HG03432 (cell line): ENCODE data around the gene ZSCAN25.
"Not testable (repeated sequence)": the region's sequence is repeated elsewhere in the genome, so short reads cannot be mapped to it uniquely, and the experiment has no call there.

Source experiments
- ATAC-seq: cut with Tn5 transposase; IDR thresholded peaks from one replicate; pipeline ENCODE4 v1.9.1; 2021; ENCODE audit warnings: mild to moderate bottlenecking, moderate library complexity; ENCODE audit not compliant: unreplicated experiment

ZSCAN25 gene

DNA sequence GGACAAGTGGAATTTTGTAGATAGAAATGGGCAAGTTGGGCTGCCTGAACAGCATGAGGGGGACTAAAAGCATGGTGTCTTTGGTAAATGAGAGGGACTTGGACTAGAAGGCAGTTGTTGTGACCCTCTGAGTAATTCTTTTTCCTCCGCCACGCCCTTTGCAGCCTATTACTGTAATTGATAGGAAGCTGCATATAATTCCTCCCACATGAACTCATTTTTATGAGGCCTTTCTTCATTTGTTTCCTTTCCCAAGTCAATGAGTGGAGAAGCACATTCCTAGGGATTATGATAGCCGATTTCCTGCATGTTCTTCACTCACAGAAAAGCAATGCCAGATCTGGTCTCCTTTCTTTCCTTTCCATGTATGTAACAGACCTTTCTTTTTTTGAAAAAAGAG, 27.7 kb downstream of the ZSCAN25 start:
- no peak for ATAC-seq

DNA sequence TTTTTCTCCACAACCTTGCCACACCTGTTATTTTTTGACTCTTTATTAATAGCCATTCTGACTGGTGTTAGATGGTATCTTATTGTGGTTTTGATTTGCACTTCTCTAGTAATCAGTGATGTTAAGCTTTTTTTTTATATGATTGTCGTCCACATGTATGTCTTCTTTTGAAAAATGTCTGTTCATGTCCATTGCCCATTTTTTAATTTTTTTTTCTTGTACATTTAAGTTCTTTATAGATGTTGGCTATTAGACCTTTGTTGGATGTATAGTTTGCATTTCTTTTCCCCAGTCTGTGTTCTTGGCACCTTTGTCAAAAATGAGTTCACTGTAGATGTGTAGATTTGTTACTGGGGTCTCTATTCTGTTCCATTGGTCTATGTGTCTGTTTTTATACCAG, 28.8 kb downstream of the ZSCAN25 start:
- ATAC-seq, result no peak

DNA sequence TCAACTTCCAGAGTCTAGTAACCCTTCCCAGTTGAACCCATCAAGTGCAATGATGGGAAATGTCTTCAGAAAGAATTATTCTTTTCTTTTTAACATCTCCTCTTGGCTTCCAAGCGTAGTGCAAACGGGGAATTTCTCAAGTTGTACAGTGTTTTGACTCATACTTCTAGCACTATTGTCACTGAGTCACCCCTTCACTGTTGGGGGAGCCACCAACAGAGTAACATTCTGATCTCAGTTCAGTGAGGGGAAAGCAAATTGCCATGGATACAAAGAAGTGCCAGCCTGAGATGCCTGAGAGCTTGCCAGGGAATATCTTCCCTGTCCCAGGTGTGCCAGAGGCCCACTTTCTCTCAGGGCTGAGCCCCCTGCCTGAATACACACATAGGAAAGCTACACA, 32.1 kb downstream of the ZSCAN25 start:
- no peak for ATAC-seq

DNA sequence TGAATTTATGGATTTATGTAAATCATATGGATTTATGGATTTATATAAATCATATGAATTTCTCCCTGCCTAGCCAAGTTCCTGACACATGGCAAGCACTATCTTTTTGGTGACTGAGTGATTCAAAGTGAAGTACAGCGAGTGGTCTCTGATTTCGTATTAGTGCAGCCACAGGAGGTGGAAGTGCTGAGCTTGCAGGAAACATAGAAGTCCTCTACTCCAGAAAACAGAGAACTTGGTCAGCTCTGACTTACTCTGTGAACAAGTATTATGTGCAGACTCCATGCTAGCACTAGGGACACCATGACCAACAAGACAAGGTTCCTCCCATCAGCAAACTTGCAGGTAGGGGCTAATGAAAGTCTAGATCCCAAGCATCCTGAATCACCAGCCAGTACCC, 34.5 kb downstream of the ZSCAN25 start:
- no peak for ATAC-seq

DNA sequence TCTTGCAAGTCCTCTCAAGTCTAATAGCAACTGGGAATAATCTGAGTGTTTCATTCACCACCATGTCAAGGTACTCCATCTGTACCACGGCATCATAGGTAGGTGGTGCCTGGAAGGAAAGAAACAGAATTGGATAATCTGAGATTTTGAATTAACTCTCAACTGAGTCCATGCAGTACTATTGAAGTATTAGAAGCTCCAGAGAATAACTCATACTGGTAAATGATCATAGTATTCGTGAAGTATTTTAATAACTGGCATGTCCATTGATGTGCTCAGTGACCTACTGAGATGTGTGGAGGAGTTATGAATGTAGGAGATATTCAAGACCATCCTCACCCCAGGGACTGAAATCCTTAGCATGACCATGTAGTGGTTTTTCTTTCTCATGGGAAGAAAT, 35.9 kb downstream of the ZSCAN25 start:
- ATAC-seq, result no peak

- not testable (repeated sequence) for ATAC-seq
Observed at GRCh38 chr7:99653269-99653668, 36.5 kb downstream of the ZSCAN25 start.

GRCh38 chr7:99653754-99654153, 37.0 kb downstream of the ZSCAN25 start:
- ATAC-seq, result no peak

DNA sequence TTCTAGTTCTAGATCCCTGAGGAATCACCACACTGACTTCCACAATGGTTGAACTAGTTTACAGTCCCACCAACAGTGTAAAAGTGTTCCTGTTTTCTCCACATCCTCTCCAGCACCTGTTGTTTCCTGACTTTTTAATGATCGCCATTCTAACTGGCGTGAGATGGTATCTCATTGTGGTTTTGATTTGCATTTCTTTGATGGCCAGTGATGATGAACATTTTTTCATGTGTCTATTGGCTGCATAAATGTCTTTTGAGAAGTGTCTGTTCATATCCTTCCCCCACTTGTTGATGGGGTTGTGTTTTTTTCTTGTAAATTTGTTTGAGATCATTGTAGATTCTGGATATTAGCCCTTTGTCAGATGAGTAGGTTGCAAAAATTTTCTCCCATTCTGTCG, 37.9 kb downstream of the ZSCAN25 start:
- ATAC-seq, result not testable (repeated sequence)

GRCh38 chr7:99657879-99658278, 41.1 kb downstream of the ZSCAN25 start:
- ATAC-seq, result not testable (repeated sequence)

DNA sequence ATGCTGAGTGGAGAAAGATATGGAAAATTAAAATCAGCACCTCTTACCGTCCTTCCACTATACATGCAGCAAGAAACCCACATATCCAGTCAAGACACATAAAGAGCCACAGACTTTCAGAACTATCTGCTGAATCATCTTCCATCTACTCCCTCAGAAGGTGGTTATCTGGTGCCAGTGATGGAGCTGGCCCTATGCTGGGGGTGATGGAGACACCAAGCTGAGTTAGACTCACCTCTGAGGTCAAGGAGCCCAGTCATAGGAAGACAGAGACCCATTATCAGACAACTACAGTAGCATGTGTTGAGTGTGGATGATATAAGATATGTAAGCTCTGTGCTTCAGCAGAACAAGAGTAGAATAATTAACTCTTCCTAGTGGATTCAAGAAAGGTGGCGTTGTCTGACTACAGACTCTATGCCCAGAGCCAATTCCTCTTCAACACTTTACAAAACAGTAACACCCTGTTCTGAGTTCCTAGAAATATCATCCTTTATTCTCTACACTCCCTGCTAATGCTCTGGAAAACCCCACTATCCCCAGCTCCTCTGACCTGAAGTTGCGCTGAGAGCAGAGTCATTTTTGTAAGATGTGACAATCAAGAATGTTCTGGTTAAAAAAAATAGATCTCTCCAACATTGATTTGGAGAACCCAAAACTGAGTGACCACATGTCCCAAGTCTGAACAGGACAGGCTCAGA, 48.7 kb downstream of the ZSCAN25 start:
- ATAC-seq, result no peak

DNA sequence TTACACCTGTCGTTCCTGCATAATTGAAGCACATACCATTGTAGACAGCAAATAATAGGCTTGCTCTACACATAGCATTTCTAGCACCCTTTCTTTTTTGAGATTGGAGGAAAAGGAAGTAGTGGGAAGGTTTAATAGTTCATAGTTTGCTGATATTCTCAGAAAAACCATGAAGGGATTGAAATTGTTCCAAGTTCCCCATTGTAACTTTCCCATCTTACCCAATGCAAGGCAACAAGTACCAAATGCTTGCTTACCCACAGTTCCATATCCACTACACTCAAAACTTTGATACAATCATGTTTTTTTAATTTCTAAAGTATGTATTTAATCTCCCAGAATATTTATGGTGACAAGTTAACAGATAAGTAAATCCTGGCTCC, 49.3 kb downstream of the ZSCAN25 start:
- no peak for ATAC-seq

DNA sequence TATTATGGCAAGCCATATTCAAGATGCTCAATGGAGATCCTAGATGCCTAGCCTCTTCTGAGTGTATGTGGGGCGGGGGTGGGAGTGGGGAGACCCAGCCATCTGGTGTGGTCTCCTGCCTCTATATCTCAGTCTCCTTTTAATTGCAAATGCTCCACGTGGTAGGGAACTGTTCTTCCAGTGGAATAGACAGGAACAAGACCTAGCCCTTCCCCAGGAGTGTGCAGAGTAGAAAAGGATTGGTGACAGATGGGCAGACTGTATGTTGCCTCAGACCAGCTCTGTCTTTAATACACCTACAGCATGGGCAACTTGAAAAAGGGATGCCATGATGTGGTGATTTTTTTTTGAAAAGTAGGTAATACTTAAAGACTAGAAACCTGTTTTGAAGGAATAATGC, 50.4 kb downstream of the ZSCAN25 start:
- no peak for ATAC-seq

- no peak for ATAC-seq
Observed at GRCh38 chr7:99668541-99668940, 51.8 kb downstream of the ZSCAN25 start.

DNA sequence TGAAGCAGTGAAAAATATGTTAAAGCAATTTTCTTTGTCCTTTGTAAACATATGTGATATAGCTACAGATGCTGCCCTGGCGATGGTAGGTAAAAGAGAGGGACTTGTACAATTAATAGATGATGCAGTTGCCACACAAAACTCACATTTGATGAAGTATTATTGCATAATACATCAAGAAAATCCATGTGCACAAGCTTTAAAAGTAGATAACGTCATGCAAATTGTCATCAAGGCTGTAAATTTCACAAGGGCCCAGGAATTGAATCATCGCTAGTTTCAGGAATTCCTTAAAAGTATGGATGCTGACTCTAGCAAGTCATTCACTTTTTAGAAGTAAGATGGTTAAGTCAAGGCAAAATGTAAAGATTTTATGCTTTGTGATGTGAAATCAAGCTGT, 53.0 kb downstream of the ZSCAN25 start:
- ATAC-seq, result no peak

GRCh38 chr7:99672573-99672972, 55.8 kb downstream of the ZSCAN25 start:
- no peak for ATAC-seq

DNA sequence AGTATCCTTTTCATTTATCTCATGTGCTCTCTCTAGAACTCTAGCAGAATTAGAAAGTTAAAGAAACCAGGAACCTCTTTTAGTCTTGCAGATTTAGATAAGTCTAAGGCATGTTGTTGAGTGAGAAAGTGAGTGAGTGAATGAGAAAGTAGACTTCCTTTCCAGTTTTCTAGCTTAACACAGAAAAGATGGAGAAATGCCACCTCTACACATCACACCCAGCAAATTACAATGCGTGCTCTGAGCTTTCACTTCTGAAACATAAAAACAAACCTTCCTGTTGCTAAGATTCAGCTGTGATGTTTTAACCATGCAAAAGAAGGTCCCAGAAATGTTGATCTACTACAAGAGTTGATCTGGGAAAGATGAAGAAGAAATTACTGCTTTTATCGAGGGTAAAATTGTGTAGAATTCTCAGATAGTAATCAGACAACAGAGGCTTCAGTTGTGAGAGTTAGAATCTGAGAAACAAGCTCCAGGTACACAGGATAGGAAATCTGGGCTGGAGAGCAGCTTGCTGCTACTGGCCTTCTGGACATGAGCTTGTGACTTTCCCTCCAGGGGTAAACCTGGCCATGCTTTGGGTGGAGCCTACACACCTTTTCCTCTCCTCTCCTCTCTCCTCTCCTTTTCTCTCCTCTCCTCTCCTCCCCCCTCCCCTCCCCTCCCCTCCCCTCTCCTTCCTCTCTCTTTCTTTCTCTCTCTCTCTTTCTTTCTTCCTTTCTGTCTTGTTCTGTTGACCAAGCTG, 58.4 kb downstream of the ZSCAN25 start:
- no peak for ATAC-seq

DNA sequence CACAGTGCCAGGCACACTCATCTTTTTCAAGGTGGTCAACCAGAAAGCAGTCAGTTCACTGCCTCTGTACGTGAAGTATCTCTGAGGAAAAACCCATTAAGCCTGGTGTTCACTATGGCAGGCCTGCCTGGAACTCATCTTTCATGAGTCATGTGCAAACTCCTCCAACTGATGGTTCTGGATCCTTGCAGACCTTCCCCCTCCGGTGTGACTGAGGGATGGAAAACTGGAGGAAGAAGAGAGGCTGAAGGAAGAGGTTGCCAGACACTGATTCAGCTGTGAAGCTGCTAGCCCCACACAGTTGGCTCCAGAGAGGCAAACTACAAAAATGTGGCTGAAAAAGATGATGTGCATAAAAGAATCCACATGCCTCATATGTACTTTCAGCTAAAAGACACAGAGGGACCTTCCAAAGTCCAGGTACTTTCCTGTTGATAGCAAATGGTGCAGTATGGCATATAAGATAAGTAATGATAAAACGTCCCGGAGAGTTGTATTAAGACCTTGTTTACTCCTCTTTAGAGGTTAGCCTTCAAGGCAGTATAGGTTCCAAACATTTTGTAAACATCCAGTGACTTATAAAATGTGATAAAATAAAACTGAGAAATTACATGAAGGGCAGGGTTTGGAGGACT, 60.4 kb downstream of the ZSCAN25 start:
- ATAC-seq, result no peak

- no peak for ATAC-seq
Observed at GRCh38 chr7:99677648-99678045, 60.9 kb downstream of the ZSCAN25 start.

- ATAC-seq, result no peak
Observed at GRCh38 chr7:99679032-99679399, 62.3 kb downstream of the ZSCAN25 start.

DNA sequence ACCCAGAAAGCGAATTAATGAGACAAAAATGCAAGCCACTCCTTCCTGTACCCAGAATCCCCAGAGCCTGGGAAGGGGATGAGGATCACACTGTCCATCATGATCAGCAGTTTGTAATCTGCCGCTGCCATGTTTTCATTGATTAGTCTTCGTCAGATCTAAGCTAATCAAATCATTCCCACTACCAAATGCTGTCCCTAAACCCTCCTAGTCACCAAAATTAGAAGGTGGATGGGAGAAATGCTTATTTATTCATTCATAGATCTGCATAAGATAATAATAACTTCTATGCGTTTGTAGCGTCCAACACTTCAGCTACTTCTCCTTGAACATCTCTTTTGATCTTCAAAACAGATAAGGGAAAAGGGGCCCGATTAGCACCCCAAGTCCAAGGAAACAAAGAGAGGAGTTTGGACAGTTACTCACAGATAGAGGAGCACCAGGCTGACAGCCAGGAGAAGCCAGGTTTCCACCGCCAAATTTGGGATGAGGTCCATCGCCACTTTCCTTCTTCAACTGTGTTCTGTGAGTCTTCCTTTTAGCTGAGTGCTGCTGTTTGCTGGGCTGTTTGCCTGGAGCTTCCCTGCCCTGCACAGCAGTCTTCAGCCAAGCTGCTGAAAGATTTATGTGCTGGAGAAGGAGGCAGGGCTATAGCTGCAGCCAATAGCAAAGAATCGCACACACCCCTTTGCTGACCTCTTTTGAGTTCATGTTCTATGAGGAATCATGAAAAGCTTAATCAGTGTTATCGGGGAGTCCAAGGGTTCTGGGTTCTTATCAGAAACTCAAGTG, 62.9 kb downstream of the ZSCAN25 start, which contains the start of gene CYP3A5:
Gene CYP3A5, minus strand, starts transcription at position 597 of the 792 bp plus-strand sequence. Its CDS starts 100 bp downstream, at position 497.
- ATAC-seq, result no peak
